GM18868 (cell line): ENCODE measurements around the gene DIO1.
A peak's percentile ranks its signal among the peaks of the same experiment; 100 is the strongest.
"Not testable (repeated sequence)": the region's sequence is repeated elsewhere in the genome, so short reads cannot be mapped to it uniquely, and the experiment has no call there.

Experiments used
- ATAC-seq: cut with Tn5 transposase; IDR thresholded peaks from one replicate; pipeline ENCODE4 v1.9.1; 2021; ENCODE audit warnings: mild to moderate bottlenecking, moderate library complexity; ENCODE audit not compliant: unreplicated experiment

DIO1 gene

GRCh38 chr1:53893999-53894636, at the start of gene DIO1:
Gene DIO1 (plus strand): TSS chr1:53894187. CDS start chr1:53894211, 24 bp downstream.
- ATAC-seq = no peak

- no peak for ATAC-seq
These were observed 46.0 kb upstream of the DIO1 start for GRCh38 chr1:53847980-53848379.

- no peak for ATAC-seq
These were observed 43.8 kb upstream of the DIO1 start for GRCh38 chr1:53850082-53850673.

DNA sequence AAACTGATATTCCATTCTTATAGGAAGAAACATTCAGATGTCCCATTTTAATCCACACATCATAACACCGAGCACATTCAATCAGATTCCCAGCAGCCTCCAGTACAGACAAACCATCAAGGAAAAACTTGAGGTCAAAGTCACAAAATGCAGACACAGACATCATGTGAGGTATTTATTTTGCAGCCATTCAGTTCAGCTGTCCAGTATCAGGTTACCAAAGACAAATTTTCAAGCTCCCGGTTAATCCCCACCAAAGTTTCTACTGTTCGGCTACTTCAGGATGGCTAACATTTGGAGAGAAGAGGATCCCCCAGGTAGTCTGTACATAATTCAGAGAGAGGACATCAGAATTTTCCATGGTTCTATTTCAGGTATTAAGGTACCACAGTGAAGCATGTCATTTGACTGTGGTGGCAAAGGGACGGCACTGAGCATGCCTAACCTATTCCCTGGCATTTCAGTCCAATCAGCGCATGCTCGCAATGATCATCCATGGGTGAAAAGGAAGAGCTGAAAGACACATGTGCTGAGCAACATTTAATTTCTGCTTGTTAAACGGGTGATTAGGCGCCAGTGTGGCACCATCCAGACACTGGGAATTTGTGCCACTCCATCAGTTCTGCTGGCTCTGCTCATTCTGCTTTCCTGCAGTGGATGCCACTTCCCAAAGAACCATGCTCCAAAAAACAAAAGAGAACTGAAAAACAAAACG, 42.3 kb upstream of the DIO1 start:
- ATAC-seq = no peak

- ATAC-seq = peak; percentile 63
These were observed 33.0 kb upstream of the DIO1 start for GRCh38 chr1:53860967-53861411.

- ATAC-seq = no peak
These were observed 31.5 kb upstream of the DIO1 start for GRCh38 chr1:53862507-53862906.

DNA sequence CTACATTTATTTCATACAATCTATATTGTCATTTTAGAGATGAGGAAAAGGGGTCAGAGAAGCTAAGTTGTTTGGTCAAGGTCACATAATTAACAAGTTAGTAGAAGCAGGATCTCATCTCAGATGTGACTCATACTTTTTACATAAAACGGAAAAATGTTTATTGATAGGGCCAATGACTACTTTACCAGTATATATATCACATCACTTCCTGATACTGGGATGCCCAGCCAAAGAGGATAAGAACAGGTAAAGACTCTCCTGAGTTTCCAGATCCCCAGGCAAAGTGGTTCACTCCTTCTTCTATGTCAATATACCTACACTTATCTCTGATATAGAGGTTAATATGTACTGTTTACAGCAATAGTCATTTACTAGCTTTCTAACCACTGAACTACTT, 25.4 kb upstream of the DIO1 start:
- no peak for ATAC-seq

- no peak for ATAC-seq
These were observed 24.4 kb upstream of the DIO1 start for GRCh38 chr1:53869454-53870117.

GRCh38 chr1:53871221-53871620, 22.8 kb upstream of the DIO1 start:
- ATAC-seq = no peak

GRCh38 chr1:53871773-53872484, 22.1 kb upstream of the DIO1 start:
- no peak for ATAC-seq

DNA sequence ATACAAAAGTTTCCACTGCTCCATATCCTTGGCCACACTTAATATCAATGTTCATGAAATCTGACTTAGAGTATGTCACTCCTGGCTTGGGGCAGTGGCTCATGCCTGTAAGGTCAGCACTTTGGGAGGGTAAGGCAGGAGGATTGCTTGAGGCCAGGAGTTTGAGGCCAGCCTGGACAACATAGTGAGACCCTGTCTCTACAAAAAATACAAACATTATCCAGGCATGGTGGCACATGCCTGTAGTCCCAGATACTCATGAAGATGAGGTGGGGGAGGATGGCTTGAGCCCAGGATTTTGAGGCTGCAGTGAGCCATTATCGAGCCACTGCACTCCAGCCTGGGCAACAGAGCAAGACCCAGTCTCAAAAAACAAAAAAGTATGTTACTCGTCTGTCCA, 18.8 kb upstream of the DIO1 start:
- ATAC-seq = not testable (repeated sequence)

GRCh38 chr1:53878492-53879105, 15.4 kb upstream of the DIO1 start:
- ATAC-seq = no peak

DNA sequence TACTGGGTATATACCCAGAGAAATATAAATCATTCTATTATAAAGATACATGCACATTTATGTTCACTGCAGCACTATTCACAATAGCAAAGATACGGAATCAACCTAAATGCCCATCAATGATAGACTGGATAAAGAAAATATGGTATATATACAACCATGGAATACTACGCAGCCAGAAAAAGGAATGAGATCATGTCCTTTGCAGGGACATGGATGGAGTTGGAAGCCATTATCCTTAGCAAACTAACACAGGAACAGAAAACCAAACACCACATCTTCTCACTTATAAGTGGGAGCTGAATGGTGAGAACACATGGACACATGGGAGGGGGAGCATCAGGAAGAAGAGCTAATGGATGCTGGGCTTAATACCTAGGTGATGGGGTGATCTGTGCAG, 12.1 kb upstream of the DIO1 start:
- ATAC-seq = not testable (repeated sequence)

GRCh38 chr1:53883600-53883999, 10.4 kb upstream of the DIO1 start:
- not testable (repeated sequence) for ATAC-seq

DNA sequence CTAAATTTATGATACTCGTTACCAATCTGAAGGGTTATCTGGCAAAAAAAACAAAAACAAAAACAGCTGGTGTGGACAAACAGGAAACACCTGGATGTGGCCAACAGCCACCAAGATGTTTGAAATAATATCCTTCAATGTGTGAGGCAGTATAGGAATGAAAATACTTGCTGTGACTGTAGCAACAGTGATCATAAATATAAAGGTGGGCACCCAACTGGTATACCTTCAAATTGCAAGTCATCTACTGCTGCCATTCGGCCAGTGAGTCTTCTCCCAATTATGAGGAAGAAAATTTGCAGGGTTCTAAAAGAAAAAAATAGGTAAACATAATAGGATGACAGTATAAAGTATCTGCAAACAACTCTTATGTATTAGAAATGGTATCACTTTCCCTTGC, 5.3 kb upstream of the DIO1 start:
- no peak for ATAC-seq

DNA sequence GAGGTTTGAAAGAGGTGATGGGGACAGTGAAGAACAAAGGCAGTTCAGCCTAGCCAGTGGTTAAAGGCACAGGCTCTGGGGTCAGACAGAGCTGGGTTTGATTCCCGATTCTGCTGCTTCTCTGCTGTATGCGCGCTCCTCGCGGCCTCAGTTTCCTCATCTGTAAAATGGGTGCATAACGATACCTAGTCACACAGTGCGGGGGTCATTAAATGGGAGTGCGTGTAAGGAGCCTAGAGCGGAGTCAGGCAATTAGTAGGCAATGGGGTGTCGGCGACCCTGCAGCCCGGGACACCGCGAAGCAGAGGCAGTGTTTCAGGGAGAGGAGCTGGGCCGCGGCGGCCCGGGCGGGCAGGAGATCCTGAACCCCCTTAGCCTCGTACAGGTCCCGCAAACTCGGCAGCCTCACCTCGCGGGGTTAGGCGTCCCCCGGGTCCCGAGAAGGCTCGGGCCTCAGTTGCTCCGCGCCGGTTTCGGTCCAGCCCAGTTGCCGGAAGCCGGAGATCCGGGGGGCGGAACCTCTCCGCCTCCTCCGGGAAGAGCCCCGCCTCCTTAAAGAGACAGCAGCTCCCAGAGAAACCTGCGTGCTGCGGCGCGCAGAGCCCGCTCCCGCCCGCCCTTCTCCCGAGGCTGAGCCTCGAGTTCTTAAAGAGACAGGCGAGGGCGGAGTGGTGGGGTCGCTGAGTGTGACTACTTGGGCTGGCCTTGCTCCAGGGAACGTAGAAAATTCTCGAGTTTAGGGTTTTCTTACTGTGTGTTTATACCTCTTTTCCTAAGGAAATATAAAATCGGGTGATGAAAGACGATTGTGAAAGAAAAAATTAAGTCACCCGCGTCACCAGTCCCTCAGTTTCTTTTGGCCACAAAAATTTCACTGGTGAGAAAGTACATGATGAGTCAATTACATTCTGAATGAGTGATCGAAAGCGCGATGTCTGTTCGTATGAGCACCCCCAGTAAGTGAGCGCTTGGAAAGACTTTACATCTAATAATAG, 4.4 kb upstream of the DIO1 start, which contains the start of gene YIPF1:
Gene YIPF1, minus strand, starts transcription at position 494 of the 995 bp plus-strand sequence. CDS start 860 bp downstream, outside the sequence.
- peak; percentile 86 for ATAC-seq

GRCh38 chr1:53890522-53890941, 3.5 kb upstream of the DIO1 start:
- ATAC-seq = no peak

GRCh38 chr1:53891018-53891417, 3.0 kb upstream of the DIO1 start:
- ATAC-seq = no peak

DNA sequence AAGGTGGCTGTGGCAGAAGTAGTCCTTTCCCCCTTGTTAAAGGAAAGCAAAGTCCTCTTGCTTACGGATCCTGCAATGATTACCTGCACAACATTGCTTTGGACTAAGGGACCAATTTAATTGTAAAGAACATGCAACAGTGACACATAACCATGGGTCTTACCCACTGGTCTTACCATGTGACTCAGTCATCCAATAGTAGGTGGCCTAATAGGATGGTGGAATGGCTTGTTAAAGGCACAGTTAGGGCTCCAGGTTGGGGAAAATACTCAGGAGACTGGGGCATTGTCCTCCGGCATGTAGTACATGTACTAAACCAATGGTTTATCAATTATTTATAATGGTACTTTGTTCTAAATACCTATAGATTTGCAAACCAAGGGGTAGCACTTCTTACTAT, 2.3 kb upstream of the DIO1 start:
- ATAC-seq = no peak
